HL-60/S4 treated with phorbol 12-myristate 13-acetate at 8.2 ng/mL for 4 days and 3 days (cell line): Measurements from ENCODE around the gene ZMYM4.

Experiments used
- in situ Hi-C: fragments of 300-500 bp; cut with MboI; formaldehyde crosslinking; loops from 2 replicates; pipeline ENCODE4 v1.15.0; 2022; ENCODE audit warnings: low sequenced_read_pairs

Gene ZMYM4

DNA sequence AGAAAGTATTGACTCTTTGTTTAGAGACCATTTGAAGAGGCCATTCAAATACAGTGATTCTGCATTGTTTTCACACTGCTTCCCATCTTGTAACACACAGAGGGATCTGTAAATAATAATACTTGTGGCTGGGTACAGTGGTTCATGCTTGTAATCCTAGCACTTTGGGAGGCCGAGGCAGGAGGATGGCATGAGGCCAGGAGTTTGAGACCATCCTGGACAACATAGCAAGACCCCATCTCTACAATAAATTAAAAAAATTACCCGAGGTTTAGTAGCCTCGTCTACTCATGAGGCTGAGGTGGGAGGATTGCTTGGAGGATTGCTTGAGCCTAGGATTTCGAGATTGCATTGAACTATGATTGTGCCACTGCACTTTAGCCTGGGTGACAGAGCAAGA is 5.7 kb downstream of the ZMYM4 start:
- in situ Hi-C loops, result no loop called here

- in situ Hi-C loops, result no loop called here
Measured at GRCh38 chr1:35278886-35279554, 10.5 kb downstream of the ZMYM4 start.

- in situ Hi-C loops, result no loop called here
Measured at GRCh38 chr1:35279555-35279904, 11.0 kb downstream of the ZMYM4 start.

DNA sequence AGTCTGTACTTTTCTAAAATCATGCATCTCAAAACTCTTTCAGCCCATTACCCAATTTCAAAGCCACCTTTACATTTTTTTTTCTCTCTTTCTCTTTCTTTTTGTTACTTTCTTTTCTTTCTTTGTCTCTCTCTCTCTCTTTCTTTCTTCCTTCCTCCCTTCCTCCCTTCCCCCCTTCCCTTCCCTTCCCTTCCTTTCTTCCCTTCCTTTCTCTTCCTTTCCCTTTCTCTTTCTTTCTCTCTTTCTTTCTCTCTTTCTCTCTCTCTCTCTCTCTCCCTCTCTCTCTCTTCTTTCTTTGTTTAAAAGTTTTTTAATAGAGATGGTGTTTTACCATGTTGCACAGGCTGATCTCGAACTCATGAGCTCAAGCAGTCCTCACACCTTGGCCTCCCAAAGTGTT is 11.5 kb downstream of the ZMYM4 start:
- in situ Hi-C loops, result no loop called here

DNA sequence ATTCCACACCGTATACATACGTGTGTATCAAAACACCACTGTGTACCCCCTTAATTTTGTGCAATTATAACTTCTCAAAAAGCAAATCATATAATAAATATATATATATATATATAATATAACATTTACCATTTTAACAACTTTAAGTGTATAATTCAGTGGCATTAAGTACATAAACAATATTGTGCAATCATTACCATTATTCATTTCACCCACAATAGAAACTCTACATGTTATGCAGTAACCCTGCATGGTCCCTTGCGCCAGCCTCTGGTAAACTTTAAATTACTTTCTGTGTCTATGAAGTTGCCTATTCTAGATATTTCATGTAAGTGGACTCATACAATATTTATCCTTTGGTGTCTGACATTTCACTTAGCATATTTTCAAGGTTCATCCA is 13.1 kb downstream of the ZMYM4 start:
- in situ Hi-C loops, result no loop called here

DNA sequence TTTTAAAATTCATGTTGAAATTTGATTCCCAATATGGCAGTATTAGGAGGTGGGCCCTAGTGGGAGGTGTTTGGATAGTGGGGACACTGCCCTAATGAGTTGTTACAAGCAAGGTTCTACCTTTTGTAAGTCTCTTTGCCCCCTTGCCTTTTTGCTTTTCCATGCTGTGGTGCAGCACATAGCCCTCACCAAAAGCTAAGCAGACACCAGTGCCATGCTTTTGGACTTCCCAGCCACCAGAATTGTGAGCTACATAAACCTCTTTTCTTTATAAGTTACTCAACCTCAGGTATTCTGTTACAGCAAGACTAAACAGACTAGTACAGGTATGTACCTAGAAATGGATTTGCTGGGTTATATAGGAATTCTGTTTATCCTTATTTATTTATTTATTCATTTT is 13.7 kb downstream of the ZMYM4 start:
- in situ Hi-C loops, result no loop called here

- in situ Hi-C loops, result no loop called here
Measured at GRCh38 chr1:35284852-35285251, 16.3 kb downstream of the ZMYM4 start.

DNA sequence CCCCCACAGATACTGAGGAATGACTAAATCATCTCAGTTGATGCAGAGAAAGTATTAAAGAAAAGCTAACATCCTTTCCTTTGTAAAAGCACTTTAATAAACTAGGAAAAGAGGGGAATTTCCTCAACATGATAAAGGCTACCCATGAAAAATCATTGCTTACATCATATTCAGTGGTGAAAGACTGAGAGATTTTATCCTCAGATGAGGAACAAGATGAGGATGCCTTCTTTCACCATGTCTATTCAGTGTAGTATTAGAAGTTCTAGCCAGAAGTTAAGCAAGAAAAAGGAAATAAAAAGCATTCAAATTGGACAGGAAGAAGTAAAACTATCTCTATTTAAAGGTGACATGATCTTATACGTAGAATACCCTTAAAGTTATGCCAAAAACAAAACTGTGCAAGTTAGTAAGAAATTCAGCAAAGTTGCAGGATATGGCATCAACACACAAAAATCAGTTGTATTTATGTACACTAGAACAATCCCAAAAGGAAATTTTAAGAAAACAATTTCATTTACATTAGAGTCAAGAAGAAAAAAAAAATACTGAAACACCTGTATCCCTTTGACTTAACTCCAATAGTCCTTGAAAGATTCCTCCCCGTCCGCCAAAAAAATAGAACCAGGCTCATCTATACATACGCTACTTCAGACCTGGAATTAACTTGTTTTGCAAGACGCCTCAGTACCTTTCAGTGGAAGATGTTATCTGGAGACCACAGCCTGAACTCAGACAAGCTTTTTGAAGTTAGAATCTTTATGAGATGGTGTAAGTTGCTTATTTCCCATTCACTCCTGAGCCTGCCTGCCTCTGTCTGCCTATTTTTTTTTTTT is 17.5 kb downstream of the ZMYM4 start:
- in situ Hi-C loops, result no loop called here

DNA sequence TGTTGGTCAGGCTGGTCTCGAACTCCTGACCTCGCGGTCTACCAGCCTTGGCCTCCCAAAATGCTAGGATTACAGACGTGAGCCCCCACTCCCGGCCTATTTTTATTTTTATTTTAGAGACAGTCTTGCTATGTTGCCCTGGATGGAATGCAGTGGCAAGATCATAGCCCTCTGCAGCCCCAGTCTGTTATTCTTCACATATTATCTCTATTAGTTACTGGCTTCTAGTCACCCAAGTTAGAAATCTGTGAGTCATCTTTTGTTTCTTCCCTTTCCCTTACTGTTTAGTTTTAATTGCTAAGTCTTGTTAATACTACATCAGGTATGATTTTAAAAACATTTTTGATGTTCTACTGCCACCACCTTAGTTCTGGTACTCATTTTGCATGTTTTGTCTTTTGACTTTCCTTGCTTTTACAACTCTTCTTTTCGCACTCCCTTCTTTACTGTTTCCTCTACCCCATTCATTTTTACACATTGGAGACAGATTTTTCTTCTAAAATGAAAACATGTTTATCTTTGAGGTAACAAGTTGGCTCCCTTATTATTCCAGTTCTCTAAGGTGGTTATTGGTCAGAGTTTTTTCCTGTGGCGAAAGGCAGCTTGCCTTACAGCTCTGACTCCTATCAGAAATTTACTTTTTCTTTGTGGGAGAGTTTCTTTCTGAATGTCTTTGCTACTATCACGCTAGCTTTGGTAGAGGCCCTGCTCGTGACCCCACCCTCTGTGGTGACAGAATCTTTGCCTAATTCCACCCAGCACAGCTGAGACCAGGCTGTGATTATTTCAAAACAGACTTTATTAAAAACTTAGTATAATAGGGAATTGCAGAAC is 19.5 kb downstream of the ZMYM4 start:
- in situ Hi-C loops, result no loop called here

- in situ Hi-C loops, result no loop called here
Measured at GRCh38 chr1:35288761-35289160, 20.3 kb downstream of the ZMYM4 start.

- in situ Hi-C loops, result no loop called here
Measured at GRCh38 chr1:35290452-35290851, 21.9 kb downstream of the ZMYM4 start.

GRCh38 chr1:35294809-35295208 is 26.3 kb downstream of the ZMYM4 start:
- in situ Hi-C loops, result no loop called here

DNA sequence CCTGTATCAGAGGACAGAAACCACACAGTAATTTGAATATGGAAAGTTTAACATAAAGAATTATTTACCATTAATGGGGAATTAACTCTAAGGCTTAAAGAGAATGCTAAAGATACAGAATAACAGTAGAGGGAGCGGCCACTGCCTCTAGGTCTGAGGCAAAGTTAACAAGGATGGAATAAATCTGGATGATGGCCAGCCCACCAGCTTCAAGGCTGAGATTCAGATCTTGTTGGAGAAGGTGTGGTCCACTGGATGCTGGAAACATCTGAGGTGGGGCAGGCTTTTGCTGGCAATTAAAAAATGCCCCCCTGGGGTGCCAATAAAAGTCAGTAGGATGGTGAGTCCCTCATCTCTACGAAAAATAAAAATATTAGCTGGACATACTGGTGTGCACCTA is 29.4 kb downstream of the ZMYM4 start:
- in situ Hi-C loops, result no loop called here

- in situ Hi-C loops, result no loop called here
Measured at GRCh38 chr1:35298464-35298863, 30.0 kb downstream of the ZMYM4 start.

GRCh38 chr1:35300376-35300775 is 31.9 kb downstream of the ZMYM4 start:
- in situ Hi-C loops, result no loop called here

DNA sequence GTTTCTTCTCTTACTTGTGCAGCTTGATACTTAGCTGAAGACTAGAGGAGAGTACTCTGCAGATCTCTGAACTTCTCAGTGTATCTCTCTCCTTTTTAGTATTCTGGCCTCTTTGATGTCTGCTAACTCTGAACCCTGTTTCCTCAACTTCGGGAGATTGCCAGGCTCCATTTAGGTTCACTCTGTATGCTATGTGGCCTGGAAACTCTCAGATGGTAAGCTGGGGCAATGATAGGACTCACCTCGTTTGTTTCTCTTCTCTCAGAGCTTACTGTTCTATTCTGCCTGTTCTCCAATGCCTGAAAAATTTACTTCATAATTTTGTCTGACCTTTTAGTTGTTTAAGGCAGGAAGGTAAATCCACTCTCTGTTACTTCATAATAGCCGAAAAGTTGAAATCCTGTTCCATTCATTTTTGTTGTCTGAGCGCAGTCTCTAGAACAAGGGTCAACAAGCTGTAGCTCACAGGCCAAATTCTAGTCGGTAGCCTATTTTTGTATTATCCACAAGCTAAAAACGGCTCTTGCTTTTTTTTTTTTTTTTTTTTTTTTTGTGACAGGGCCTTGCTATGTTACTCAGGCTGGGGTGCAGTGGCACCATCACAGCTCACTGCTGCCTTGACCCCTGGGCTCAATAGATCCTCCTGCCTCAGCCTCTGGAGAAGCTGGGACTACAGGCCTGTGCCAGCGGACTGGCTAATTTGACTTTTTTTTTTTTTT is 33.3 kb downstream of the ZMYM4 start:
- in situ Hi-C loops, result no loop called here

DNA sequence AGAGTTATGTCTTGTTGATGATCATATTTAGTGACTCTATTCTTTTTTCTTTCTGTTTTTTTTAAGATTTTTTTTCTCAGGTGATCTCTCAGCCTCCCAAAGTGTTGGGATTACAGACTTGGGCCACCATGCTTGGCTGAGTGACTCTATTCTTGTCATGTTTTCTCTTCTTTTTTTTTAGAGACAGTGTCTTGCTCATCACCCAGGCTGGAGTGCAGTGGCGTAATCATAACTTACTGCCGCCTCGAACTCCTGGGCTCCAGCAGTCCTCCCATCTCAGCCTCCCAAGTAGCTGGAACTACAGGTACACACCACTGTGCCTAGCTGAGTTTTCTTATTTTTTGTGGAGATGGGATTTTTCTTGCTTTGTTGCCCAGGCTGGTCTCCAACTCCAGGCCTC is 36.9 kb downstream of the ZMYM4 start:
- in situ Hi-C loops, result no loop called here

GRCh38 chr1:35315649-35316048 is 47.1 kb downstream of the ZMYM4 start:
- in situ Hi-C loops, result no loop called here

DNA sequence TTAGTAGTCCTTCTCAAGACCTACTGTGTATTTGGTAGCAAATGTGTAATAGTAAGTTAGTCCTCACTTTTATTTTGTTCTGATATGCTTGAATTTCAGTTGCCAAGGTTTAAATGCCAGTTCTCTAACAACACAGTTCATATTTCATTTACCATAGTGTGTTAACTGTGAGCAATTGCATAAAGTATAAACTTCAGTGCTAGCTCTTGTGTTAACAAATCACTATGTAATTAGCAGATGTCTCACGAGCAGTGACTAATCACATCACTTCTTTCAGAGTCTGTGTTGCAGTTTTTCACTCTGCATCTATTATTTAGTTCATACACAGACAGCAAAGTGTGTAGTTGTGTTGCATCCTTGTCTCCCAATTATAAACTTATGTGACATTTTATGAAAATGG is 47.8 kb downstream of the ZMYM4 start:
- in situ Hi-C loops, result no loop called here

- in situ Hi-C loops, result no loop called here
Measured at GRCh38 chr1:35319988-35320713, 51.6 kb downstream of the ZMYM4 start.
